ENCODE results near the gene HSFY1. TPM values are rescaled to one million over a fixed set of nuclear protein-coding genes. Genes with fewer than 3 reads are reported as not detected.
"Not testable (repeated sequence)": the region's sequence is repeated elsewhere in the genome, so short reads cannot be mapped to it uniquely, and the experiment has no call there.

The HSFY1 gene
- polyA plus RNA-seq, 3 donors, result not detected

- DNase-seq; H3K79me2 ChIP-seq (ENCODE audit: insufficient read depth, low read length); H3K27ac Mint-ChIP-seq; H3K9ac ChIP-seq (ENCODE audit: insufficient read depth, low read length, poor library complexity, severe bottlenecking); H3K9me3 Mint-ChIP-seq; H3K27me3 ChIP-seq (ENCODE audit: control insufficient read depth in 2 of 2, insufficient read depth in 2 of 2, low read length in 2 of 2); H2AFZ ChIP-seq (ENCODE audit: insufficient read depth, low read depth, low read length, poor library complexity, severe bottlenecking); intact Hi-C loops (cut with micrococcal nuclease); H4K20me1 ChIP-seq (ENCODE audit: insufficient read depth, low read length); H3K4me3 Mint-ChIP-seq; H3K36me3 Mint-ChIP-seq; H3K36me3 ChIP-seq (replicated peaks in 1 of 2; ENCODE audit: control insufficient read depth in 1 of 2, insufficient read depth in 2 of 2, low read length in 2 of 2); H3K4me2 ChIP-seq (replicated peaks; ENCODE audit: extremely low read depth, low read length, poor library complexity, severe bottlenecking); H3K4me1 Mint-ChIP-seq; H3K4me3 ChIP-seq (replicated peaks in 1 of 3; ENCODE audit: low read depth in 2 of 3, low read length in 3 of 3); H3K27ac ChIP-seq (ENCODE audit: low read depth in 1 of 2, low read length in 2 of 2); H3K9me3 ChIP-seq (replicated peaks in 1 of 2; ENCODE audit: control insufficient read depth in 1 of 2, insufficient read depth in 1 of 2, low read length in 2 of 2); H3K4me1 ChIP-seq (ENCODE audit: control insufficient read depth in 1 of 2, insufficient read depth in 2 of 2, low read length in 2 of 2); H3K27me3 Mint-ChIP-seq (ENCODE audit: low read depth in 3 of 3): not testable (repeated sequence)
- no CpG with 5 or more reads among the region's 3 CpGs for WGBS (ENCODE audit: insufficient coverage)
These were observed 6.6 kb downstream of the HSFY1 start for GRCh38 chrY:18553132-18553531.

DNA sequence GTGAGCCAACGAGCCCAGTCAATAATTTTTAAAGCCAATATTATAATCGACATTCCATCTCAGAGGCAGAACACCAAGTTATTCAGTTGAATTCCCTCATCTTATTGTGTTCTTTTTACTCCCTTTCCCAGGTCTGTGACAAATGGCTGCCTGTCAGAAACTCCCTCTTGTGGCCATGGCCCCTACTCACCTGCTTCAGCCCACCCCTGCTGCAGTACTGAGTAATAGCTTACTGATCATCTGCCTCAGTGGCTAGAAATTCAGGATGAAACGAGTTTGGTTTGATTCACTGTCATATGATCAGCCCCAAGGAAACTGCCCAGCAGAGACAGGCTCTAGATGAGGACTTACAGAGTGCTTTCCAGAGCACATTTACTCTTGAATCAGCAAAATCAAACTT, 19.4 kb downstream of the HSFY1 start:
- H3K36me3 ChIP-seq (replicated peaks in 1 of 2; ENCODE audit: control insufficient read depth in 1 of 2, insufficient read depth in 2 of 2, low read length in 2 of 2); H3K27ac Mint-ChIP-seq; DNase-seq; H3K79me2 ChIP-seq (ENCODE audit: insufficient read depth, low read length); H3K4me3 Mint-ChIP-seq; H3K4me1 ChIP-seq (ENCODE audit: control insufficient read depth in 1 of 2, insufficient read depth in 2 of 2, low read length in 2 of 2); H3K4me3 ChIP-seq (replicated peaks in 1 of 3; ENCODE audit: low read depth in 2 of 3, low read length in 3 of 3); H2AFZ ChIP-seq (ENCODE audit: insufficient read depth, low read depth, low read length, poor library complexity, severe bottlenecking); H3K9ac ChIP-seq (ENCODE audit: insufficient read depth, low read length, poor library complexity, severe bottlenecking); H3K36me3 Mint-ChIP-seq; intact Hi-C loops (cut with micrococcal nuclease); H3K27ac ChIP-seq (ENCODE audit: low read depth in 1 of 2, low read length in 2 of 2); H3K9me3 ChIP-seq (replicated peaks in 1 of 2; ENCODE audit: control insufficient read depth in 1 of 2, insufficient read depth in 1 of 2, low read length in 2 of 2); H3K4me2 ChIP-seq (replicated peaks; ENCODE audit: extremely low read depth, low read length, poor library complexity, severe bottlenecking); H3K27me3 ChIP-seq (ENCODE audit: control insufficient read depth in 2 of 2, insufficient read depth in 2 of 2, low read length in 2 of 2); H3K27me3 Mint-ChIP-seq (ENCODE audit: low read depth in 3 of 3); H4K20me1 ChIP-seq (ENCODE audit: insufficient read depth, low read length); H3K4me1 Mint-ChIP-seq; H3K9me3 Mint-ChIP-seq: not testable (repeated sequence)
- no CpG with 5 or more reads among the region's 3 CpGs for WGBS (ENCODE audit: insufficient coverage)

Small RNA genes lying within 50 kb of the gene (small RNA-seq; reads per million reads assigned to genes)
- gene GPM6BP1 (ENCODE audit: insufficient read length, low read depth), result not detected
- not detected for gene PRYP5 (ENCODE audit: insufficient read length, low read depth)

Other genes starting within 250 kb of the HSFY1 start
- not detected for gene HSFY2, start 227.0 kb downstream of the HSFY1 start, polyA plus RNA-seq